Activated CD4-positive, alpha-beta T cell treated with anti-CD3 and anti-CD28 coated beads, Interleukin-2, Interleukin-4, amounts not matched to agents 100 ng/mL and 50 ng/mL, durations not matched to agents 16 hours and 8 hours (primary cell): ENCODE data around the gene LAPTM5.

ENCODE experiments used
- DNase-seq: peaks from one replicate; pipeline ENCODE4 v3.0.0-alpha.2; 2020; ENCODE audit warnings: low spot score

Gene LAPTM5

DNA sequence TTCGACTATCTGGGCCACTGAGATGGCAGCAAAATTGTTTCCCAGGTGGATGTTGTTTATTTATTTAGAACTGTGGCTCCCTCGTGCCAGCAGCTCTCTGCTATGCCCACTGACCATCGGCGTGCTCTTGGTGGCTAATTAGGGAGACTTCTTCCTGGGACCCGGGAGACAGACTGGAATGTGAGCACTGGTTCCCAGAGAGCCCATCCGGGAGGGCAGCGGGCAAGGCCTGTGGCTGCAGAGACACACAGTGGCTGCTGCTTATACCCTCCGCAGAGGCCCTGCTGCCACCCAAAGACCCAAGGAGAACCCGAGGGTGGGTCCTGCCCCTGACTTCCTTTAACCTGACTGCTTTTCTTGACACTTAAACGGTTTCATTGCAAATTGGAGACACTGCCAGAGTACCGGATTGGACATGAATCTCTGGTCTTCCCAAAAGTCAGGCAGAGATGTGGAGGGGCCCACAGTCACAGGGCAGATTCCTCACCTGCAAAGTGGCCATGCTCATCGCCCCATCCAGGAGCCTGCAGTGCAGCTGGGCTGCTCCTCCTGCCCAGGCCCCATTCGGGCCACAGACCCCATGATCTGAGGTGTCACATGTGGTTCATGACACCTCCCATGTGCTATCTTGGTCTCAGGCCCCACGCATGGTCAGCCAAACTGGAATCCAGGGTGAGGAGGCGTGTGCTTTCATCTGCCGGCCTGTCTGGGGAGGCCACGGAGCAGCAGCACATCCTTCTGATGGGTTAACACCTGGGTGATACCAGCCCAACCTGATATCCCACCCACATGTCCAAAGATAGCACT, 28.5 kb downstream of the LAPTM5 start:
- DNase-seq = no peak

GRCh38 chr1:30728340-30728739, 29.2 kb downstream of the LAPTM5 start:
- no peak for DNase-seq

DNA sequence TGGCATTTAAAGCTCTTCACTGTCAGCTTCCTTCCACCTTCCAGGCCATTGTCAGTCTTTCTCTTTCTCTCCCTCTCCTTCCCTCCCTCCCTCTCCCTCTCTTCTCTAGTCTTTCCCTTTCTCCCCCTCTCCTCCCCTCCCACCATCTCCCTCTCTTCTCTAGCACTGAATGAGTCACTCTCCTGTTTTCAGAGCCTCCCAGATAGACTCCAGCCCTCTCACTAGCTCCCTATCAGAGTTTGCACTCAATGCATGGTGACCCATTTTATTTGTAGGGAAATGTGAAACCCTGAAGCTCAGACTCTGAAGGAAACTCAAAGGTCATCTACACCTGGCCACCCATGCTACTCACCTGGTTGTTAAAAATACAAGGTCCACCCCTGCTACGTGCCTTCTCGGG, 29.8 kb downstream of the LAPTM5 start:
- DNase-seq = no peak

GRCh38 chr1:30726773-30727684, 30.5 kb downstream of the LAPTM5 start:
- no peak for DNase-seq

DNA sequence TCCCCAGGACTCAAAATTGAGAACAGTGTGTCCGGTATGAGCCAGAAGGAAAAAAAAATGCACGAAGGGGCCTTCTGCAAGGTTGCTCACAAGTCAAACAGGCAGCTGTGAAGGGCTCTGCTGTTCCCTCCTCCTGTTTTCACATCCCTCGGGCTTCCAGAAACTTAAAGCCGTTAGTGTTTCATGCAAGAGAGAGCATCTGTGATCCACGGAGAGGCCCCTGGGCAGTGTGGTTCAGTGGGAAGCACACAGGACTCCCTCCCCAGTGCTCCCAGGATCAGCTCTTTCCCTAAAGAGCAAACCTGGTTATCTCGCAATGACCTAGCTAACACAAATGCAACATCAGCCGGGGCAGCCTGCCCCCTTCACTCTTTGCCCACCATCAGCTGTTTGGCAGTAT, 31.3 kb downstream of the LAPTM5 start:
- DNase-seq = no peak

DNA sequence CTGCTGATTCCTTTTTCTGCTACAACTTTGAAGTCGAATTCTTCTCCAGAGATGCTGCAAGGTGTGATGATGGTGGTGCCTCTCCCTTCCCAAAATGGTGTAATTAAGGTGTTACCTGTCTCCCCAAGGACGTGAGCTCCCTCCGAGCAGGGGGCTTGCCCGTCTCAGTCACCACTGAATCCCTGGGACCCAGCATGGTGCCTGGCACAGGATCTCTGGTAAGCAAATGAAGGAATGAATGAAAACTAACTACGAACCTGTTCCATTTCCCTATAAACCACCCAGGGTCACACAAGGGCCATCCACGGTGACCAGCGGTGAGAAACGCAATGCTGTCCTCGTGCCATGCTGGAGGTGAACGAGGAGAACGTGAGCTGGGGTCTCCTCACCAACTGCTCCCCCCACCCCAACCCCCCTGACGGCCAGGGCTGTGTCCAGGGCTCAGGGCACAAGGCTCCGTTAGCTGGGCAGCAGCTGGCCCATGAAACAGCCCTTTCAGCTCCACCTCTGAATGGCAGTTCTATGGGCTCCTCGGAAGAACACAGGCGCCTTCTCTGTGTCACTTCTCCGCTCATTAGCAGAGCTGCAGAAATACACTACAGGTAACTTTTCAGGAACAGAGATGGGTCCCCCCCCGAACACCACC, 32.0 kb downstream of the LAPTM5 start:
- no peak for DNase-seq

- no peak for DNase-seq
Observed at GRCh38 chr1:30724655-30725421, 32.7 kb downstream of the LAPTM5 start.

DNA sequence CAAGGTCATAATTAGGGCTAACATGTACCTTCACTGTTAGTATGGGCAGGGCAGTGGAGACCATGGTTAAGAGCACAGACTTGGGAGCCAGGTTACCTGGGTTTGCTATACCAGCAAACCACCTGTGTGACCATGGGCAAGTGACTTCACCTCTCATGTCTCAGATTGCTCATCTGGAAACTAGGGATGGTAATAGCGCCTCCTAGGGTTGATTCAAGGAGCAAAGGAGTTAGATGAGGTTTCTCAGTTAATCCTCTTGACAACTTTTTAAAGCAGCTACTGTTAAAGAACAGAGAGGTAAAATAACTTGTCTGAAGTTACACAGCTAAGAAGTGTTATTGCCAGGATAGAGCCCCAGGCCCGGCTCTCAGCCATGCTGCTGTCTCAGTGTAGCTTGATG, 33.4 kb downstream of the LAPTM5 start:
- peak; percentile 25 for DNase-seq

DNA sequence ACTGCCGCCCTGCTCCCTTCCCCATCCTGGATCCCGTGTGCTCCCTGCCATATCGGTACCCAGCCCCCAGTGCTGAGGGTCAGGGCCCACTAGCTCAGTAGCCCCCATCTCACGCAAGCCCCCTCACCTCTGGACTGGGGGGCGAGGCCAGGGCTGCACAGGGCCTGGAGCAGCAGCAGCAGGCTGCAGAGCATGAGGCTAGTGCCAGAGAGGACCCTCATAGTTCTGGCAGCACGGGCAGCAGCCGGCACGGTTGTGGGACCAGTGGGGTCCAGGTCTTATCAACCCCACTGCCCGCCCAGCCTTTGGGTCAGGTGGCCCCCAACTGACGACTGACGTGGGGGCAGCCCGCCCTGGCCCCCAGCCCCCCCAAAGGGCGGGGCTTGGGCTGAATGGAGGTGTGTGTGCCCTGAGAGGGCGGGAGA, 34.2 kb downstream of the LAPTM5 start, which contains the start of gene MATN1:
Gene MATN1, minus strand, starts transcription at position 255 of the 425 bp plus-strand sequence. Its CDS starts 34 bp downstream, at position 221.
- DNase-seq = no peak

GRCh38 chr1:30721812-30722537, 35.6 kb downstream of the LAPTM5 start:
- no peak for DNase-seq

- no peak for DNase-seq
Observed at GRCh38 chr1:30721341-30721793, 36.2 kb downstream of the LAPTM5 start.

GRCh38 chr1:30720271-30721223, 37.0 kb downstream of the LAPTM5 start:
- DNase-seq = no peak

DNA sequence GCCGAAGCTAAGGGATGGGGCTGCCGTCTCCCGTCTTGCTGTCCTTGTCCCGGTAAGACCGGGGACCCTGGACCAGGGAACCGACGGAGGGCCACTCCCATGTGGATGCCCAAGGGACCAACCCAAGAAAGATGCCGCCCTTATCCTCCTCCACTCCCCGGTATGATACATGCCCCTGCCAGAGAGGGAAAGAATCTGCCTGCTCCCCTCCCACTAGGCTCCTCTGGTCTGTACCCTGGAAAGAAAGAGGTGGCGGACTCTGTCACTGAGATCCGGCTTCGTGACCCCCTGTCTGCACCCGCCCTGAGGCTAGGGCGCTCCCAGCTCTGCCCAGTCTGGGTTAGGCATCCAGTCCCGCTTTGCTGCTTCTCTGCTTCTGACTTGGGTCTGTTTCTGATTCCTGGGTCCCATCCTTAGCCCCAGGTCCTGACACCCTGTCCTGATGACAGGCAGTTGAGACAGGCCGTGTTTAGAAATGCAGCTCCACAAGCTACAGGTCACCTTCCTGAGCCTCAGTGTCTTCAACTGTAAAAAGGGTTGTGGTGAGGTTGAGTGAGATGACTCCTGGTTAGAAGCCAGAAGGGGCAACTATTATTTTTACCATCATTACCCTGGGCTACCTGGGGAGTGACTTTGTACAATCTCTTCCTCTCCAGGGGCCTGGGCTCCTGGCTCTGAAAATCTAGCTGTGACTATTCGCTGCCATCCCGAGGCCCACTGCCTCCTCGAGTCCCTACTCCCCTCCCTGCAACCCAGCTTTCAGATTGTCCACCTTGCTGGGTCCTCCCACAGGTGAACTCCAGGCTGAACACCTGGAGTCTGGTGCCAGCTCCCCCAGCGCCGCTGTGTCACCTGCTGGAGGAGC, 37.9 kb downstream of the LAPTM5 start:
- no peak for DNase-seq

DNA sequence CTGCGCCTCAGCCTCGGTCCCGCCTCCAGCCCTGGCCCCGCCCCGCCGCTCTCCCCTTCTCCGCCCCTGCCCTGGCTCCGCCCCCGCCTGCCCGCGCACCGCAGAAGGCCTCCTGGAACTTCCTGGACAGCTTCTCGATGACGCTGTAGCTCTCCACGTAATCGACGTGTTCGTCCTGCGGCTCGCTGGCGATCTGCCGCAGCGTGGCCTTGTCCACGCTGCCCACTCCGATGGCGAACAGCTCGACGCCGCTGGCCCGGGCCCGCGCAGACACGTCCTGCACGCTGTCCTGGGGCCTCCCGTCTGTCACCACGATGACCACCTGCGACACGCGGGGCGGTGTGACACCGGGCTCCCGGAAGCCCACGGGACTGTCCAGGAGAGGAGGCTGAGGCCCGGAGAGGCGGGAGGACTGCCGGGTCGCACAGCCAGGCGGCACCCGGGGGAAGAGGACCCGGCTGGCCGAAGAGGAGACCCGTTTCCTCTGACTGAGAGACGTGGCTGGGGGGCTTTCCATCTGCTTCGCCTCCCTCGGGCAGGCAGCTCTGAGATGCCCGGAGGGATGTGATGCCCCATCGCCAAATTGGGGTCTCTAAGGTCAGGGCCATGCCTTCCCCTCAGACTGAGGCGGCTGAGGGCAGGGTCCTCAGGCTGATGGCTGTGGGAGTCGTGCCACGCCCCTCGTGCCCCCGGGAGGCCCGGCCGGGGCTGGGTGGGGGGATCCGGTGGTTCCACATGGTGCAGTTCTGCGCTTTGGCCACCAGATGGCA, 38.8 kb downstream of the LAPTM5 start:
- DNase-seq = peak; percentile 86

DNA sequence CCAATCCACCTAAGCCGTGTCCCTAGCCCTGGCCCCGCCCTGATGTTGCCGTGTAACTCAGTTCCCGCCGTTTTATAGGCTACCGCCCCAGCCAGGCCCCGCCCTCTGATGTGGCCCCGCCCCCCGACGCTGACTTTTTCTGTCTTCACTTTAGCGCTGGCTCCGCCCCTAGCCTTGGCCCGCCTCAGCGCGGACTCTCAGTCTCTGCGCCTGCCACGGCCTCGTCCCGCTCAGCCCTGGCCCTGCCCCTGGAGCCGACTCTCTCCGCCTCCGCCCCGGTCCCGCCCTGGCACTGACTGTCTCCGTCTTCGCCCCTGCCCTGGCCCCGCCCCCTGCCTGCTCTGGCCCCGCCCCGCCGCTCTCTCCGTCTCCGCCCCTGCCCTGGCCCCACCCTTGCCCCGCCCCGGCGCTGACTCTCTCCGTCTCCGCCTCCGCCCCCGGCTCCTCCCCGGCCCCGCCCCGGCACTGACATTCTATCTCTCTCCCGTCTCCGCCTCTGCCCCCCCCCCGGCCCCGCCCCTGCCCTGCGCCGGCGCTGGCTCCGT, 39.4 kb downstream of the LAPTM5 start:
- peak; percentile 97 for DNase-seq

DNA sequence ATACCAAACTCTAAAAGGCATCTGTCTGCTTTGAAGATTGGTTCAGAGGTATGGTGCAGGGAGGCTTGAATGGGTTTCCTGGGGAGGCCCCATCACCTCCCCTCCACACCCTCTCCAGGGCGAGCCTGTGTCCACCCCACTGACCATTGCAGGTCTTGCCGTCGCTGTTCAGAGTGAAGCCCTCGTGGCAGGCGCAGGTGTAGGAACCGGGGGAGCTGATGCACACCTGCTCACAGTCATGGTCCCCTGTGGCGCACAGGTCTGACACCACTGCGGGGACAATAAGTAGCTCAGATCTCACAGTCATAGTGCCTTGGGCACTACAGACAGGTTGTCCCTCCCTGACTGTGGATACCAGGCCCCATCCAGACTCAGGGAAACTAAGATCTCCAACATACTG, 40.9 kb downstream of the LAPTM5 start:
- no peak for DNase-seq

GRCh38 chr1:30715886-30716285, 41.7 kb downstream of the LAPTM5 start:
- DNase-seq = no peak

DNA sequence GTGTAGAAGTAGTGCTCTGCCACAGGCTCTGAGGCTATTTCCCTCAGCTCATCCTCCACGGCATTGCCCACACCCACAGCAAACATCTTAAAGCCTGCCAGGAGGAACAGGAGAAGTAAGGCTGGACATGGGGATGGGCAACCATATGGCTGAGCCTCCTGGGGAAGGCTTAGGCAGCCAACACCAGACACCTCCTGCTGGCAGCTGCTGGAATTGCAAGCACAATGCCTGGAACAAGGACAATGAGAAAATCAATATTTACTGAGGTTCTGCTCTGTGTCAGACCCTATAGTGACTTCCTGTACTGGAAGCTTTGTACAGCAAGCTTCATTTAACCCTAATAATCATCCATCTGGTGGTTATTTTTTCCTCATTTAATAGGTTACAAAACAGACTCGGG, 42.4 kb downstream of the LAPTM5 start:
- DNase-seq = peak; percentile 14
